Measurements from ENCODE around the gene ZKSCAN8. TPM values are rescaled to one million over a fixed set of nuclear protein-coding genes. Genes with fewer than 3 reads are reported as not detected.

Gene ZKSCAN8
- total RNA-seq, 4 donors from 2014 or later: 2.2 to 17.5 (median 5.9) TPM

- no peaks in the 10 kb centered on the region for H3K36me3 ChIP-seq
- H3K27me3 ChIP-seq: no peaks in the 10 kb centered on the region
- WGBS, 2 donors: 0 to 1% methylated on average over 6 of the region's 6 CpGs
- peak overlapping the region; percentile 82 to 95 (median 90) for H3K27ac ChIP-seq
- H3K4me3 ChIP-seq: peak overlapping the region; percentile 58 to 88 (median 72)
- DNase-seq: no peak
- no peak for TF ChIP-seq POLR2A (IDR thresholded peaks at IDR 0.05)
- TF ChIP-seq CTCF (IDR thresholded peaks at IDR 0.05): no peak
- intact Hi-C loops (cut with DNase I): loop anchor here (10.0 kb wide), 1 partner anchor 217 kb away; no protein-coding TSS in a partner anchor
- H3K4me1 ChIP-seq: peaks cover 6 to 52% (median 19%) of the 10 kb centered on the region in 3 donors
- no peaks in the 10 kb centered on the region for H3K9me3 ChIP-seq
These were observed 4.1 kb upstream of the ZKSCAN8 start for GRCh38 chr6:28137505-28137981.

- intact Hi-C loops (cut with DNase I): loop anchor here (10.0 kb wide), 1 partner anchor 215 kb away; no protein-coding TSS in a partner anchor
- no peak for TF ChIP-seq POLR2A (IDR thresholded peaks at IDR 0.05)
- Histone ChIP-seq H3K4me1 (peaks cover 6 to 61% (median 36%) of the 10 kb centered on the region in 3 donors), H3K4me3 (peak overlapping the region in 1 of 4 donors; percentile 43), H3K9me3 (no peaks in the 10 kb centered on the region), H3K36me3 (peaks cover 0 to 8% (median 0%) of the 10 kb centered on the region in 3 donors), H3K27ac (no peak overlapping the region), H3K27me3 (no peaks in the 10 kb centered on the region)
- WGBS, 2 donors: 59 to 64% methylated on average over 9 of the region's 9 CpGs
- DNase-seq: no peak
These were observed 1.7 kb upstream of the ZKSCAN8 start for GRCh38 chr6:28139860-28140543.

- TF ChIP-seq POLR2A (IDR thresholded peaks at IDR 0.05) (no peak), CTCF (IDR thresholded peaks at IDR 0.05) (no peak)
- intact Hi-C loops (cut with DNase I): no loop called here
- H3K36me3 ChIP-seq: peaks cover 0 to 14% (median 0%) of the 10 kb centered on the region in 3 donors
- no peak overlapping the region for H3K27ac ChIP-seq
- no peaks in the 10 kb centered on the region for H3K9me3 ChIP-seq
- peaks cover 2 to 56% (median 36%) of the 10 kb centered on the region in 3 donors for H3K4me1 ChIP-seq
- peak overlapping the region in 1 of 4 donors; percentile 43 for H3K4me3 ChIP-seq
- H3K27me3 ChIP-seq: no peaks in the 10 kb centered on the region
- 59 to 65% methylated on average over 5 of the region's 5 CpGs for WGBS, 2 donors
- DNase-seq: no peak
These were observed 1.1 kb upstream of the ZKSCAN8 start for GRCh38 chr6:28140616-28141015.

- intact Hi-C loops (cut with DNase I): no loop called here
- peak overlapping the region in 2 of 4 donors; percentile 51 to 74 for H3K27ac ChIP-seq
- H3K4me3 ChIP-seq: peak overlapping the region; percentile 51 to 90 (median 74)
- no peak for TF ChIP-seq POLR2A (IDR thresholded peaks at IDR 0.05)
- no peak for TF ChIP-seq CTCF (IDR thresholded peaks at IDR 0.05)
- peaks cover 0 to 27% (median 0%) of the 10 kb centered on the region in 3 donors for H3K36me3 ChIP-seq
- no peaks in the 10 kb centered on the region for H3K27me3 ChIP-seq
- no peaks in the 10 kb centered on the region for H3K9me3 ChIP-seq
- H3K4me1 ChIP-seq: peaks cover 0 to 43% (median 29%) of the 10 kb centered on the region in 3 donors
- DNase-seq: no peak
- 6 to 13% methylated on average over 4 of the region's 4 CpGs for WGBS, 2 donors
These were observed 763 bp downstream of the ZKSCAN8 start for GRCh38 chr6:28142446-28142845.

- peaks cover 0 to 54% (median 14%) of the 10 kb centered on the region in 3 donors for H3K36me3 ChIP-seq
- TF ChIP-seq POLR2A (IDR thresholded peaks at IDR 0.05): no peak
- no peak for TF ChIP-seq CTCF (IDR thresholded peaks at IDR 0.05)
- H3K27me3 ChIP-seq: no peaks in the 10 kb centered on the region
- no peak overlapping the region for H3K4me3 ChIP-seq
- H3K4me1 ChIP-seq: peaks cover 0 to 33% (median 27%) of the 10 kb centered on the region in 3 donors
- no peak overlapping the region for H3K27ac ChIP-seq
- intact Hi-C loops (cut with DNase I): no loop called here
- 85 to 100% methylated on average over 1 of the region's 1 CpG for WGBS, 2 donors
- H3K9me3 ChIP-seq: no peaks in the 10 kb centered on the region
- DNase-seq: no peak
These were observed 3.5 kb downstream of the ZKSCAN8 start for GRCh38 chr6:28145231-28145630.

Measured in esophagus squamous epithelium (tissue), 5 donors.